Common myeloid progenitor, CD34-positive (primary cell): ENCODE results near the gene YBX3.
A peak's percentile ranks its signal among the peaks of the same experiment; 100 is the strongest.

Source experiments
- CTCF ChIA-PET: fragments of 350-600 bp; sonication (Branson Sonifier 250); formaldehyde crosslinking; loops from one replicate; lab custom pipeline; 2021; ENCODE audit warnings: antibody characterized with exemption; lab: Charles Lee
- POLR2A ChIA-PET: fragments of 350-600 bp; sonication (Branson Sonifier 250); formaldehyde crosslinking; loops from one replicate; lab custom pipeline; 2021; ENCODE audit warnings: antibody characterized with exemption; lab: Charles Lee
- DNase-seq, 3 donors: peaks; one replicate each; pipeline versions ENCODE4 v3.0.0 to v3.0.0-alpha.2; 2013
- H3K27ac ChIP-seq, 2 experiments: 1 replicate in 1 of 2; 2 replicates in 1 of 2; pipeline ENCODE4 v1.7.0; 2013; ENCODE audit warnings: inconsistent platforms in 2 of 2, low read length in 2 of 2, mild to moderate bottlenecking in 2 of 2, low read depth in 1 of 2, moderate library complexity in 1 of 2; ENCODE audit not compliant: severe bottlenecking in 2 of 2, insufficient read depth in 1 of 2, poor library complexity in 1 of 2
- H3K27me3 ChIP-seq, 5 experiments: replicated peaks in 2 of 5; 1 replicate in 3 of 5; 2 replicates in 2 of 5; pipeline versions ENCODE4 v1.6.1 to v1.7.0; 2013; ENCODE audit warnings: low read length in 4 of 5, mild to moderate bottlenecking in 2 of 5, moderate library complexity in 2 of 5, inconsistent platforms in 1 of 5; ENCODE audit not compliant: insufficient read depth in 5 of 5, control insufficient read depth in 4 of 5
- H3K36me3 ChIP-seq, 4 experiments: 1 replicate in 2 of 4; 2 replicates in 2 of 4; pipeline versions ENCODE4 v1.6.1 to v1.7.0; 2013; ENCODE audit warnings: low read length in 3 of 4, control low read depth in 1 of 4, mild to moderate bottlenecking in 1 of 4; ENCODE audit not compliant: control insufficient read depth in 4 of 4, insufficient read depth in 4 of 4
- H3K4me1 ChIP-seq, 4 experiments: 1 replicate in 3 of 4; 2 replicates in 1 of 4; pipeline versions ENCODE4 v1.6.1 to v1.7.1; 2013; ENCODE audit warnings: low read length in 3 of 4, mild to moderate bottlenecking in 3 of 4, control low read depth in 1 of 4, inconsistent platforms in 1 of 4, moderate library complexity in 1 of 4; ENCODE audit not compliant: control insufficient read depth in 4 of 4, insufficient read depth in 4 of 4; ENCODE audit errors: control extremely low read depth in 1 of 4
- H3K4me3 ChIP-seq, 7 experiments: 1 replicate in 4 of 7; 2 replicates in 3 of 7; pipeline versions ENCODE4 v1.5.1 to v1.7.0; 2013; ENCODE audit warnings: mild to moderate bottlenecking in 7 of 7, low read length in 6 of 7, moderate library complexity in 6 of 7, inconsistent platforms in 2 of 7, low read depth in 2 of 7, control low read depth in 1 of 7; ENCODE audit not compliant: insufficient read depth in 4 of 7, control insufficient read depth in 1 of 7; ENCODE audit errors: extremely low read depth in 1 of 7
- H3K9me3 ChIP-seq, 5 experiments: 1 replicate in 4 of 5; 2 replicates in 1 of 5; pipeline versions ENCODE4 v1.6.1 to v1.7.1; 2013; ENCODE audit warnings: low read length in 4 of 5, mild to moderate bottlenecking in 2 of 5, inconsistent platforms in 1 of 5, low read depth in 1 of 5, moderate library complexity in 1 of 5; ENCODE audit not compliant: control insufficient read depth in 4 of 5, insufficient read depth in 2 of 5; ENCODE audit errors: control extremely low read depth in 1 of 5
- WGBS: methylation state at CpG from one replicate; pipeline ENCODE4 v1.1.5; 2013; ENCODE audit not compliant: insufficient coverage; 5-methylcytosine and 5-hydroxymethylcytosine counted together

YBX3 gene

DNA sequence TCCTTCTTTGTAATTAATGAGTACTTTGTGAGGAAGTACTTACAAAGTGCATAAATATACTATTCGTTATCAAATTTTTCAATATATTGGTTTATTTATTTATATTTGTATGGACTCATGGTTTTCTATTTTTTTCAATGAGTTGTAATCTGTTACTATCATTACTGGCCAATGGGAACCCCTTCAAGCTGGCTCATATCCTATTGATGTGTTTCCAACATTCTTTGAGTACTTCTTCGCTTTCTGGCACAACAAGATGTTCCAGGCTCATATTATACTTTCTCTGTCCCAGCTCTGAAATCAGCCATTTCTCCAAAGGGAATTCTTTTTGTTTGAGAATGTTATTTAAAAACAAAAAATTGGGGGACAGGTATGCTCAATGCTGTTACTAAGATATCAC is 17.5 kb downstream of the YBX3 start:
- Histone ChIP-seq H3K9me3 (no peaks in the 10 kb centered on the region), H3K4me3 (no peak overlapping the region), H3K4me1 (peaks cover 0 to 5% (median 2%) of the 10 kb centered on the region in 4 experiments), H3K36me3 (peaks cover 41 to 88% (median 70%) of the 10 kb centered on the region in 4 experiments), H3K27me3 (no peaks in the 10 kb centered on the region), H3K27ac (no peak overlapping the region)
- DNase-seq: no peak
- ChIA-PET CTCF (interaction anchor here (2.2 kb wide), 1 partner anchor 13 kb away, joined by 8 read pairs; no protein-coding TSS in a partner anchor), POLR2A (no interaction called here)
- no CpG with 5 or more reads among the region's 2 CpGs for whole genome bisulfite sequencing

DNA sequence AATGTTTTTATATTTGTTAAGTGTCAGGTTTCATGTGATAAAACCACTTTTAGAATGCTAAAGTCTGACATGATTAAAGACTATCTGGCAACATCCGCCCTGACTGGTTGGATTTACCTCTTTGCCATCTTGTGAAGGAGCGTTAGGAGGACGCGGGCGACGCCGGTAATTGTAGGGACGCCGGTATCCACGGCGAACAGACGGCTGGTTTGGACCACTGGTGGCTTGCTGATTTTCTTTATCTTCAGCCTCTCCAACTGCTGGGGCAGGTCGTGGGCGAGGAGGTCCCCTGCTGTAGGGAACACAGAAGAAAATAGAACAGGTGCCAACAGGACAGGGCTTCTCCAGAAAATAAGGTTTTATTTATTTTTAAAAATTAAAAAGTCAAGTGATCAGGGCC is 21.3 kb downstream of the YBX3 start:
- no peaks in the 10 kb centered on the region for H3K9me3 ChIP-seq
- CTCF ChIA-PET: no interaction called here
- H3K4me1 ChIP-seq: peaks cover 0 to 6% (median 2%) of the 10 kb centered on the region in 4 experiments
- peaks cover 34 to 87% (median 61%) of the 10 kb centered on the region in 4 experiments for H3K36me3 ChIP-seq
- H3K27ac ChIP-seq: no peak overlapping the region
- DNase-seq: no peak
- no peaks in the 10 kb centered on the region for H3K27me3 ChIP-seq
- POLR2A ChIA-PET: no interaction called here
- 97% methylated on average over 13 of the region's 14 CpGs for WGBS
- no peak overlapping the region for H3K4me3 ChIP-seq

DNA sequence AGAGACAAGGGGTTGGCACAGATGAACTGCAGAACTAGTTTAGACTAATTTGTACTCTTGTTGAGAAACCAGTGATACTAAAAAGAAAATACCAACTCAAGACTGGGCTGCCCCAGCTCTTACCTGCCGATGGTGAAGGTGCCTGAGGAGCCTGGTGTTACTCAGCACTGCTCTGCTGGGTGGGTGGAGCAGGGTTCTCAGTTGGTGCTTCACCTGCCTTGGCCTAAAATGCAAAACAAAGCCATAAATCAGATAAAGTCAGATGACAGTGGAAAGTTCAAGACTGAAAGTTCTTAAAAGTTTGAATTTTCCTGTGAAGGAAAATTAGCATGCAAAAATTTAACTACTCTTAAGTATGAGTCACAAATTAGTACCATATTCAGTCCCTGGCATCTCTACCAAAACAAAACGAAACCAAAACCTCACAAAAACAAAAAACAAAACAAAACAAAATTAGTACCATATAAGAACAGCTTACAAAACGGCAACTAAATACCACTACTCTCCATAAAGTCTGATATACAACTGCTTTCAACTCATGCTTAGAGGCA is 21.9 kb downstream of the YBX3 start:
- H3K9me3 ChIP-seq: no peaks in the 10 kb centered on the region
- H3K27me3 ChIP-seq: no peaks in the 10 kb centered on the region
- ChIA-PET POLR2A (no interaction called here), CTCF (no interaction called here)
- peaks cover 0 to 10% (median 5%) of the 10 kb centered on the region in 4 experiments for H3K4me1 ChIP-seq
- H3K4me3 ChIP-seq: no peak overlapping the region
- peak in 2 of 3 donors; percentile 52 to 61 for DNase-seq
- peaks cover 34 to 89% (median 58%) of the 10 kb centered on the region in 4 experiments for H3K36me3 ChIP-seq
- WGBS: 65% methylated on average over 3 of the region's 3 CpGs
- H3K27ac ChIP-seq: no peak overlapping the region

DNA sequence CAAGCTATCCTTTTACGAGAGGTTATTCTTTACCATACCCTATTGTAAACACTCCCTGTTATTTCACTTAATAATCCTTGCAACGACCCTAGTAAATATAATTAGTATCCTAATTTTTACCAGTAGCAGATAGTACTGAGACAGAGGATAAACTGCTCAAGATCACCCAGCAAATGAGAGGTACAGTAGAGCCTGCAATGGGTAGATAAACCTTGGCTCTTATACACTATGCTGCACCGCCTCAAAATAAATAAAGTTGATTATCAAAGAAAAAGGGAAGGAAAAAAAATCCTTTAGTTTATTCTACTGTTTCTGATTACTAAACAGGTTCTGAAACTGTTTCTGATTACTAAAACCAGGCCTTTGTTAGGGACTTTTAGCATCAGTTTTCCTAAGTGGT is 22.5 kb downstream of the YBX3 start:
- DNase-seq: no peak
- 100% methylated on average over 1 of the region's 3 CpGs for whole genome bisulfite sequencing
- Histone ChIP-seq H3K27ac (no peak overlapping the region), H3K4me3 (no peak overlapping the region), H3K36me3 (peaks cover 28 to 87% (median 53%) of the 10 kb centered on the region in 4 experiments), H3K27me3 (no peaks in the 10 kb centered on the region), H3K4me1 (peaks cover 0 to 14% (median 5%) of the 10 kb centered on the region in 4 experiments), H3K9me3 (no peaks in the 10 kb centered on the region)
- POLR2A ChIA-PET: no interaction called here
- CTCF ChIA-PET: no interaction called here

DNA sequence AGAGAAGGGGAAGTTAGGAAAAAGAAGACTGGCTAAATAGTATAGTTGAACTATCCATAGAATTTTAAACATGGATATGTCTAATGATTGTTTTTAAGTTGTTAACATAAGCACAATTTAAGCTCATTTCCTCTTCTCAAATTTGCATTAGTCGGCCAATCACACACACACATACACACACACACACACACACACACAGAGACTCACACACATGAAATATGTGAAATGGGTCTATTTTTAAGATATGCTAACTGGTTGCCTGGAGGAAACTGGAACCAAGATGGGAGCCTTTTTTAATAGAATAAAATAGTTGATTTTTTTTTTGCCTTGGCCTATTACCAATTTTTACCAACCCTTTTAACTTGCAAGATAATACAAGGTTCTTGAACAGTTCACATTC is 25.3 kb downstream of the YBX3 start:
- Histone ChIP-seq H3K4me3 (no peak overlapping the region), H3K36me3 (peaks cover 22 to 63% (median 39%) of the 10 kb centered on the region in 4 experiments), H3K27ac (no peak overlapping the region), H3K4me1 (peaks cover 0 to 14% (median 5%) of the 10 kb centered on the region in 4 experiments), H3K9me3 (no peaks in the 10 kb centered on the region), H3K27me3 (no peaks in the 10 kb centered on the region)
- CTCF ChIA-PET: interaction anchor here (1.1 kb wide), 1 partner anchor 89 kb away, joined by 3 read pairs; no protein-coding TSS in a partner anchor
- no CpG with 5 or more reads among the region's 1 CpG for WGBS
- POLR2A ChIA-PET: interaction anchor here (0.6 to 0.7 kb wide), 2 partner anchors 10 to 23 kb away, joined by 3 read pairs; no protein-coding TSS in a partner anchor
- DNase-seq: peak in 2 of 3 donors; percentile 41 to 64

DNA sequence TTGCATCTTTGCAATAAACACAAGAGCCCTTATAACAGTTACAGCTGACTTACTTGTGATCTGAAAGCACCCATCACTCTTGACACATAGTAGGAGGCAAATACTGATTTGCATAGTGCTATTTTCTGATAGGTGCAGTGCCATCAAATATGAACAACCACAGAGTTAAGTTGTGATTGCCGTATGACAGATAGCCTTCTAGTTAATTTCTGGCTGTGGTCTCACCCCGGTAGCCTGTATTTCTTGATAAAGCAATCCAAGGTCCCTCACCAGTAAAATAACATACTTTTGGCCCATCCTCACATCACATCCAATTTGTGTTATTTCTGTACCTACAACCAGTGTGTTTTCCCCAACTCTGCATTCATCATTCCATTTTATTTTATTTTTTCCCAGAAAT is 26.0 kb downstream of the YBX3 start:
- POLR2A ChIA-PET: interaction anchor here (0.6 to 0.7 kb wide), 2 partner anchors 11 to 22 kb away, joined by 3 read pairs; no protein-coding TSS in a partner anchor

DNA sequence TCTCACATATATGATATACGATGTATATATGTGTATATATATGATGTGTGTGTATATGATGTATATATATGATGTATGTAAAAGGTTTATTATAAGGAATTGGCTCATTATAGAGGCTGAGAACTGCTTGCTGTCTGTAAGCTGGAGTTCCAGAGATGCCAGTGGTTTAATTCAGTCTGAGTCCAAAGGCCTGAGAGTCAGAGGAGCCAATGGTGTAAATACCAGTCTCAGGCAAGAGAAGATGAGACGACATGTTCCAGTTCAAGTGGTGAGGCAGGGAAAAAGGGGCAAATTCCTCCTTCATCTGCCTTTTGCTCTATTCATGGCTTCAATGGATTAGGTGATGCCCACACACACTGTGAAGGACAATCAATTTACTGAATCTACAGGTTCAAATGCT is 32.2 kb downstream of the YBX3 start:
- Histone ChIP-seq H3K4me1 (peaks cover 0 to under 1% (median 0%) of the 10 kb centered on the region in 4 experiments), H3K4me3 (no peak overlapping the region), H3K27ac (no peak overlapping the region), H3K36me3 (peaks cover 0 to 6% (median 1%) of the 10 kb centered on the region in 4 experiments), H3K9me3 (peaks cover 0 to 22% (median 5%) of the 10 kb centered on the region in 5 experiments), H3K27me3 (no peaks in the 10 kb centered on the region)
- POLR2A ChIA-PET: no interaction called here
- DNase-seq: no peak
- CTCF ChIA-PET: no interaction called here
- WGBS: 100% methylated on average over 1 of the region's 2 CpGs

More for the DNA sequence above, 26.0 kb downstream of the YBX3 start:
- peaks cover 0 to 14% (median 5%) of the 10 kb centered on the region in 4 experiments for H3K4me1 ChIP-seq
- no peak overlapping the region for H3K27ac ChIP-seq
- peak in 2 of 3 donors; percentile 53 to 66 for DNase-seq
- H3K36me3 ChIP-seq: peaks cover 14 to 57% (median 35%) of the 10 kb centered on the region in 4 experiments
- no peaks in the 10 kb centered on the region for H3K9me3 ChIP-seq
- H3K4me3 ChIP-seq: no peak overlapping the region
- WGBS: 86% methylated on average over 2 of the region's 2 CpGs
- no peaks in the 10 kb centered on the region for H3K27me3 ChIP-seq
- CTCF ChIA-PET: no interaction called here
